ENCODE measurements around the gene WDR5.

WDR5 gene

DNA sequence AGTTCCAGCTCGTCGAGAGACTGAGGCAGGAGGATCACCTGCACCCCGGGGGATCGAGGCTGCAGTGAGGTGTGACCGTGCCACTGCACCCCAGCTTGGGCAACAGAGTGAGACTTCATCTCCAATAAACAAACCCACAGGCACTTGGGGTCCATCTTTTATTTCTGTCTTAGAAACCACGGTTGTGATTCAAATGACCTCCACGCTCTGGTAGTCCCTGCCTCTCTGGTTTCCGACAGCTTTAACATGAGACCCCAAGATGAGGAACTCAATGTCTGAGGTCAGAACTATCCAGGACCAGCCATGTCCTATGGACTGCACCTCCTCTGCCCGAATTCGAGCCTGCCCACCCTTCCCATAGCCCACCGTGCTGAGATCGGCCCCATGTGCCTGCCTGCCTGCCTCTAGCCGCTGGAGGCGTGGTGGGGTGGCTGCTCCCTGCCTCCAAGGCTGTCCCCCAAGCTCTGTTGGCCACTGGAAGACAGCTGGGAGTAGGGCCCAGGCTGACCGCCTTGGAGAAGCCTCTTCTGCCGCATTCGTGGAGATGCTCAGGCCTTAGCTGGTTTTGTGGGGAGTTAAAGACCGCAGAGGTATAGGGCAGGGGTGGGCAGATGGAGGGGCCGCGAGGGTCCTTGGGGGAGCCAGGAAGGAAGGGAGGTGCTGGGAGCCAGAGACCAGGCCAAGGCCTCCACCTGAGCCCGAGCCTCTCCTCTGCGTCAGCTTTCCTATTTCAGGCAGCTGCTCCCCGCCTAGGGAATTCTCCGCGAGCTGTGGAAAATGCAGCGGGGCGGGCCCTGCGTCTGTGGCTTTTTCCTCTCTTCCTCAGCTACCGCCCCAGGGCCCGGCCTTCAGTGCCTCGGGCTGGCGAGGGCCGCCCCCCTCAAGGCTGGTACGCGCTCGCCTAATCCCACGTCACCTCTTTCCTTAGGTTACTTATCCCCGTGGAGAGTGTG lies 6.9 kb upstream of the WDR5 start:
- TF ChIP-seq SIN3A (IDR thresholded peaks at IDR 0.05; ENCODE audit: borderline replicate concordance, insufficient read depth, low read length) (no peak), FOXP2 (optimal IDR thresholded peaks at IDR 0.05; ENCODE audit: borderline replicate concordance, extremely low read depth, extremely low read length, insufficient read depth) (no peak), TAF1 (IDR thresholded peaks at IDR 0.05; ENCODE audit: borderline replicate concordance, insufficient read depth, low read length) (no peak), POLR2AphosphoS5 (IDR thresholded peaks at IDR 0.05; ENCODE audit: low read depth, low read length) (no peak)
- TF ChIP-seq, protein P1, sequence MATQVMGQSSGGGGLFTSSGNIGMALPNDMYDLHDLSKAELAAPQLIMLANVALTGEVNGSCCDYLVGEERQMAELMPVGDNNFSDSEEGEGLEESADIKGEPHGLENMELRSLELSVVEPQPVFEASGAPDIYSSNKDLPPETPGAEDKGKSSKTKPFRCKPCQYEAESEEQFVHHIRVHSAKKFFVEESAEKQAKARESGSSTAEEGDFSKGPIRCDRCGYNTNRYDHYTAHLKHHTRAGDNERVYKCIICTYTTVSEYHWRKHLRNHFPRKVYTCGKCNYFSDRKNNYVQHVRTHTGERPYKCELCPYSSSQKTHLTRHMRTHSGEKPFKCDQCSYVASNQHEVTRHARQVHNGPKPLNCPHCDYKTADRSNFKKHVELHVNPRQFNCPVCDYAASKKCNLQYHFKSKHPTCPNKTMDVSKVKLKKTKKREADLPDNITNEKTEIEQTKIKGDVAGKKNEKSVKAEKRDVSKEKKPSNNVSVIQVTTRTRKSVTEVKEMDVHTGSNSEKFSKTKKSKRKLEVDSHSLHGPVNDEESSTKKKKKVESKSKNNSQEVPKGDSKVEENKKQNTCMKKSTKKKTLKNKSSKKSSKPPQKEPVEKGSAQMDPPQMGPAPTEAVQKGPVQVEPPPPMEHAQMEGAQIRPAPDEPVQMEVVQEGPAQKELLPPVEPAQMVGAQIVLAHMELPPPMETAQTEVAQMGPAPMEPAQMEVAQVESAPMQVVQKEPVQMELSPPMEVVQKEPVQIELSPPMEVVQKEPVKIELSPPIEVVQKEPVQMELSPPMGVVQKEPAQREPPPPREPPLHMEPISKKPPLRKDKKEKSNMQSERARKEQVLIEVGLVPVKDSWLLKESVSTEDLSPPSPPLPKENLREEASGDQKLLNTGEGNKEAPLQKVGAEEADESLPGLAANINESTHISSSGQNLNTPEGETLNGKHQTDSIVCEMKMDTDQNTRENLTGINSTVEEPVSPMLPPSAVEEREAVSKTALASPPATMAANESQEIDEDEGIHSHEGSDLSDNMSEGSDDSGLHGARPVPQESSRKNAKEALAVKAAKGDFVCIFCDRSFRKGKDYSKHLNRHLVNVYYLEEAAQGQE (IDR thresholded peaks at IDR 0.05; ENCODE audit: insufficient read depth in 1 of 2, low read depth in 2 of 2, low read length in 2 of 2), result no peak

DNA sequence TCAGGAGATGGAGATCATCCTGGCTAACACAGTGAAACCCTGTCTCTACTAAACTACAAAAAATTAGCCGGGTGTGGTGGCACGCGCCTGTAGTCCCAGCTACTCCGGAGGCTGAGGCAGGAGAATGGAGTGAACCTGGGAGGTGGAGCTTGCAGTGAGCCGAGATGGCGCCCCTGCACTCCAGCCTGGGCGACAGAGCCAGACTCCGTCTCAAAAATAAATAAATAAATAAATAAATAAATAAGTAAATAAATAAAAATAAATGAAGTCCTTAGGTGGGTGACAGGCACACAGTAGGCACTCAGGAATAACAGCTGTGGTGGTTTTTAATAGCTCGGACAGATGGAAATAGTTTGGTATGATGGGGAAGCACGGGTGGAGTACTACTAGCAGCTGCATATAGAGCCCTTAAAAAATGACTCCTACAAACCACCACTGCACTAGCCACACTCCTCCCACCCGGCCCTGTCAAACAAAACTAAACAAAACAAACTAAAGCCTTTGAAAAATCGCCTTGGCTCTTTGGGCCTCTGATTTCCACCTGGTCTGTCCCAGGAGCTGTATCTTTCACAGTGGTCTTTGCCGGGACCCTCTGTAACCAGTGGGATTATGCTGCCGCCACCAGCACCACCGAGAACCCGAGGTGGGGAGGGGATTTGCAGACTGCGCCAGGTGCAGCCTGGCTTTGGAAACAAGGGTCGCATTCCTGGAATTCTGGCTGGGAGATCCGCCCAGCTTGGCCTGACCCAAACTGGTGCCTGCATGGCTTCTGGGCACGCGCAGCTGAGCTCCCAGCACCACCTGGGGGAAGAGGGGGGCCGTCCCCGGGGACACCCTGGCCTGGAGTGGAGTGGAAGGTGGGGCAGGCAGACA lies 5.1 kb upstream of the WDR5 start:
- TF ChIP-seq, protein P1 (IDR thresholded peaks at IDR 0.05; ENCODE audit: insufficient read depth in 1 of 2, low read depth in 2 of 2, low read length in 2 of 2), result no peak
- TF ChIP-seq FOXP2 (optimal IDR thresholded peaks at IDR 0.05; ENCODE audit: borderline replicate concordance, extremely low read depth, extremely low read length, insufficient read depth) (no peak), TAF1 (IDR thresholded peaks at IDR 0.05; ENCODE audit: borderline replicate concordance, insufficient read depth, low read length) (no peak), POLR2AphosphoS5 (IDR thresholded peaks at IDR 0.05; ENCODE audit: low read depth, low read length) (no peak), SIN3A (IDR thresholded peaks at IDR 0.05; ENCODE audit: borderline replicate concordance, insufficient read depth, low read length) (no peak)

DNA sequence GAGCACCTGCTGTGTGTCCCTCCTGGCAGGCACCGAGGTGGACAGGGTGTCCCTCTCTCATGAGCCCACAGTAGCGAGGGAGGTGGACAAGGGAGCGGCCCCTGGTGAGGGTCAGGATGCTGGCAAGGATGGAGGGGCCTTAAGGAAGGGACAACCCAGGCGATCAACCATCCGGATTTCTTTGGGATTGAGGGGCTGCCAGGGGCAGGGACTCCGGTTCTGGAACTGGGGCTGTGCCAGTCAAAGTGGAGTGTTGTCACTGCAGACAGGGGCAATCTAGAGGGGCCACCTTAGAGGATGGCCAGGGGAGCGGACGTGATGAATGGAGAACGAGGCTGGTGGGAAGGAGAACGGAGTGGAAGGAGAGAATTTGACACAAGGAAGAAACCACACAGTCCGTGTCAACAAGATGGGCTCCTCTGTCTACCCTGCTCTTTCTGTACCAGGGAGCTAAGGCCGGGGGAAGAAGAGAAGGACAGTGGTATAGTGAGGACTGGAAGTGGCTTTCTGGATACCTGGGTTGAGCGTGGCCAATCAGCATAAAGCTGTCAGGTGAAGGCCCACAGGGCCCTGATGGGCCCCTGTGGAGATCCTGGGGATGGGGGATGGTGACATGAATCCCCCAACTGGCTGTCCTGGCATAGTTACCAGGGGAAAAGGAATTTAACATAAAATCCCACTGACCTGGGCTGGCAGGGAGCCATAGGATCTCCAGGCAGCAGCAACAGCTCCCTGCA lies 4.2 kb upstream of the WDR5 start:
- TF ChIP-seq POLR2AphosphoS5 (IDR thresholded peaks at IDR 0.05; ENCODE audit: low read depth, low read length) (no peak), TAF1 (IDR thresholded peaks at IDR 0.05; ENCODE audit: borderline replicate concordance, insufficient read depth, low read length) (no peak), FOXP2 (optimal IDR thresholded peaks at IDR 0.05; ENCODE audit: borderline replicate concordance, extremely low read depth, extremely low read length, insufficient read depth) (no peak), SIN3A (IDR thresholded peaks at IDR 0.05; ENCODE audit: borderline replicate concordance, insufficient read depth, low read length) (no peak)
- TF ChIP-seq, protein P1 (IDR thresholded peaks at IDR 0.05; ENCODE audit: insufficient read depth in 1 of 2, low read depth in 2 of 2, low read length in 2 of 2), result no peak

DNA sequence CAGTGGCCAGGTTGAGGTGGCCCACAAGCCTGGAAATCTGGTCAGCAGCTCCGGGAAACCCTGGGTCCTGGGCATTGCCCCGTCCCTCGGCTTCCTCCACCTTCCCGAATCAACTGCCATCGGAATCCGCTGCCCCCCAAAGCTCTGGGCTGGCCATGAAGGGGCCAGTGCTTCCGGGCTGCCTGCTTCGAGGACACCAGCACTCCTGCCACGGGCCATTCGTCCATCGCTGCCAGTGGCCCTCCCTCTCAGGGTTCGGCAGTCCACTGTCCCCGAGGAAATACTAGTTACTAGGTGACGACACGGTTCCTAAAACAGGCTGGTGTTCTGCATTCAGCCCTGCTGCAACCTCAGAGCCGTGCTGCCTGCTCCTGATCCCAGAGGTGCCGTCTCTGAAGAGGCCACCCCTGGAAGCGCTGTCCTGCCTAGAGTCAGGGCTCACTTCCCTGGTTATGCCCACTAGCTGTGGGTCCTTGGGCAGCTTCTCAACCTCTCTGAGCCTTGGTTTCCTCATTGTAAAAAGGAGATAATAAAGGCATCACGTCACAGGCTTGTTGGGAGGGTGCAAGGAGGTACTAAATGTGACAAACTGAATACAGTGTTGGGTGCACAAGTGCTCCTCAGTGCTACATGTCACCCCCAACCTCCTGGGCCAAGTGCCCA lies 3.5 kb upstream of the WDR5 start:
- TF ChIP-seq SIN3A (IDR thresholded peaks at IDR 0.05; ENCODE audit: borderline replicate concordance, insufficient read depth, low read length) (no peak), FOXP2 (optimal IDR thresholded peaks at IDR 0.05; ENCODE audit: borderline replicate concordance, extremely low read depth, extremely low read length, insufficient read depth) (no peak), POLR2AphosphoS5 (IDR thresholded peaks at IDR 0.05; ENCODE audit: low read depth, low read length) (no peak), TAF1 (IDR thresholded peaks at IDR 0.05; ENCODE audit: borderline replicate concordance, insufficient read depth, low read length) (no peak)
- TF ChIP-seq, protein P1 (IDR thresholded peaks at IDR 0.05; ENCODE audit: insufficient read depth in 1 of 2, low read depth in 2 of 2, low read length in 2 of 2), result no peak

Measured in PFSK-1 (cell line).